Endothelial cell (in vitro differentiated cells): ENCODE results near the gene ZNF560. TPM values are rescaled to one million over a fixed set of nuclear protein-coding genes. Genes with fewer than 3 reads are reported as not detected.

Source experiments
- total RNA-seq: library from RNA; stranded (reverse); fragmentation: NEBNext Ultra II Directional; extraction: Animal tissue kit (Norgen Biotek cat#: 25700); gene quantifications from one replicate; pipeline ENCODE4 v1.2.1, GENCODE V29; 2021; ENCODE audit not compliant: unreplicated experiment

Gene ZNF560
- total RNA-seq, 1 donor from 2014 or later, result not detected

Other genes with a start within 250 kb of the ZNF560 start
- not detected for gene OR7E24, start 247.7 kb downstream of the ZNF560 start, total RNA-seq
- 3.9 TPM for gene ZNF699, start 188.8 kb downstream of the ZNF560 start, total RNA-seq
- gene ZNF559, start 174.4 kb downstream of the ZNF560 start, total RNA-seq, result 6.8 TPM
- 1.1 TPM for gene ZNF177, start 135.6 kb downstream of the ZNF560 start, total RNA-seq
- 20.9 TPM for gene ZNF266, start 63.0 kb downstream of the ZNF560 start, total RNA-seq
- 31.1 TPM for gene ZNF426, start 40.0 kb upstream of the ZNF560 start, total RNA-seq
- gene ZNF121, start 85.9 kb upstream of the ZNF560 start, total RNA-seq, result 52.1 TPM
- 62.5 TPM for gene ZNF561, start 122.6 kb upstream of the ZNF560 start, total RNA-seq
- gene ZNF562, start 176.5 kb upstream of the ZNF560 start, total RNA-seq, result 38.2 TPM